Middle frontal gyrus (tissue), 1 donor: ENCODE measurements around the gene PLCB1.
"Not testable (repeated sequence)": the region's sequence is repeated elsewhere in the genome, so short reads cannot be mapped to it uniquely, and the experiment has no call there.

Source experiments
- DNase-seq: peaks from one replicate; pipeline ENCODE4 v3.0.0-alpha.2; 2015; ENCODE audit warnings: low spot score; ENCODE audit errors: extremely low spot score

The PLCB1 gene

GRCh38 chr20:8366303-8366923 lies 234.3 kb downstream of the PLCB1 start:
- DNase-seq: no peak

DNA sequence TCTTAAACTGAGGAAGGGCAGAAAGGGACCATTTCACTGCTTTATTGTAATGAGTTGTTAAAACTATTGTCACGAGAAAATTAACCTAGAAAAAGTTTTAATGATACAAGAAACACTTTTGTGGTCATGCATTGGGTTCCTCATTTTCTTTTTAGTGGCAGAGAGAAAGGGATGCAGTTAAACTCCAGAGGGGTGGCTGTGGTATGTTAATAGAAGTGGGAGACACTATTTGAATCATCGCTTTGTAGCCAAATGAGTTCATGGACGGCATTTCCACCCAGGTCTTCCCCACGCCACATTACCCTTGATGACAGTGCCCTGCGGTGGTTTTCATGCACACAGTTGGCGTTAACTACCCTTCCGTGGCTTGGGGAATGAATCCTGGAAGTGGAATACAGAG lies 235.6 kb downstream of the PLCB1 start:
- no peak for DNase-seq

- no peak for DNase-seq
These were observed 236.6 kb downstream of the PLCB1 start for GRCh38 chr20:8368670-8369069.

DNA sequence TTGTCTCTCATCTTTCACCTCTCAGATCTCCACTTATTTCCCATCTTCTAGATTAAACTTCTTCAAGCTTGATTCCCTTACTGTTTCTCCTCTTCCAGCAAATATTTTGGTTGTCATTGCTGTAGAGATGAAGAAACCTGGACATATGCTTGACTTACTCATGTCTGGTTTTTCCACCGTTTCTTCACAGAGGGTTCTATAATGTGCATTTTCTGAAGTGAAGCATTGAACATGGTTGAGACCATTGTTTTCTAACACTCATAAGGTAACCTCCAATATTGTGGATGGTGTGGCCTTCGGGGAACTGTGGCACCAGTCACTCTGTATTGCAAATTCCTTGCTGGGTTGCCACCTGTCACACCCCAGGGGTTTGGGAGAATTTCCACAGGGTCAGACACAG lies 237.2 kb downstream of the PLCB1 start:
- no peak for DNase-seq

GRCh38 chr20:8370774-8371173 lies 238.7 kb downstream of the PLCB1 start:
- DNase-seq: no peak

DNA sequence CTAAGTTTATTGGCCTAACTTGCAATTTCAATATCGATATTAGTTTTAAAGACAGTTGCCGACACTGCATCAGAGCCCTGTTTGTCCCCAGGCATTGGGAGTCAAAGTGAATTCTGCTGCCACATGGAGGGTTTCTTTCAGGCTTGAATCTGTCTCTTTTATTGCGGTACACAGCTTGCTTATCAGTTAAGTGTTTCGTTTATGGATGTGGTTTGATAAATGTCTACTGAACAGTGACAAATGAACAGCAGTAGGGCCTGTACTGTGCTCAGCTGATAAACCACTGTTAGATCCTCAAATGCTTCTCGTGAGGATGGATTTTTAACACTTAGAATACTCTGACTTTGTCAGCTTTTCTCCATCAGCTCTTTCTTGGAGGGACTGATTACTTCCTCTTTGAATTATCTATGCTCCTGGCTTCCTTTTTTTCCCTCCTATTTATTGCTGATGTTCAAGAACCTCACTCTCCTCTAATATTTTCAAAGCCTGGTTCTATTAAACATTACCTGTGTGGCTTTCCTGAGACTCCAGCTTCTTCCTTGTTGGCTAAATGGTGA lies 240.8 kb downstream of the PLCB1 start:
- DNase-seq: no peak

DNA sequence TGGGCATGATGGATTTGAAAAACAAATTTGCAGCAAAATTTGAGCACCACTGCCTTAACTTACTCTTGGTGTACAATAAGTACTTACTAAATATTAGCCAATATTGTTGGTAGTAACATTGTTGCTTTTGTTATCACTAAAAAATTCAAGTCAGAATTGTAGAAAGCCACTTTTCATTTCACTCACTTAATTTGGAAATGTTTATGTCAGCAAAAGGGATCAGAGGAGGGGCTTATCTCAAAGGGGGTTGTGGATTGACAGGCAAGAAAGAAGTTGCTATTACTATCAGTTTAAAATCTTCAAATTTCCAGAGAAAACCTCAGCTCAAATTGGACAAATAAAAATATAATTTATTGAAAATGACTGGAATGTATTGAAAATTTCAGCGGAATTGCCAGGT lies 241.5 kb downstream of the PLCB1 start:
- DNase-seq: no peak

DNA sequence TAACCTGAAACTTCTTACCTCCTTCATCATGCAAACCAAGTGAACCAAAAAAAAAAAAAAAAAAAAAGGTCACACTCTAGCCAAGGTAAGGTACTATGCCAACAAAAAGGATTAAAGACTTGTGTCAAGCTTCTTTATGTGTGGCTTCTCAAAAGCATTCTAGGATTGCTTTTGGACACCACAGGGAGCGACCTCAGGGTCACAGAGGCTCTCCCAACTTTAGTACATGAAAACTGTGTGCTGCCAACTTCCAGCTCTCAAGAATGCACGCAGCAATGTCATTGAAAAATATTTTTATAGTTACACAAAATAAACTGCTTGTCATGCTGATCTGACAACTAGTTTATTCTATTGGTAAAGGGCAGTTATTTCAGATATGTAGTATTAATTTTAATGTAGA lies 243.8 kb downstream of the PLCB1 start:
- DNase-seq: no peak

GRCh38 chr20:8376940-8377339 lies 244.9 kb downstream of the PLCB1 start:
- DNase-seq: no peak

- not testable (repeated sequence) for DNase-seq
These were observed 247.1 kb downstream of the PLCB1 start for GRCh38 chr20:8379125-8379524.

DNA sequence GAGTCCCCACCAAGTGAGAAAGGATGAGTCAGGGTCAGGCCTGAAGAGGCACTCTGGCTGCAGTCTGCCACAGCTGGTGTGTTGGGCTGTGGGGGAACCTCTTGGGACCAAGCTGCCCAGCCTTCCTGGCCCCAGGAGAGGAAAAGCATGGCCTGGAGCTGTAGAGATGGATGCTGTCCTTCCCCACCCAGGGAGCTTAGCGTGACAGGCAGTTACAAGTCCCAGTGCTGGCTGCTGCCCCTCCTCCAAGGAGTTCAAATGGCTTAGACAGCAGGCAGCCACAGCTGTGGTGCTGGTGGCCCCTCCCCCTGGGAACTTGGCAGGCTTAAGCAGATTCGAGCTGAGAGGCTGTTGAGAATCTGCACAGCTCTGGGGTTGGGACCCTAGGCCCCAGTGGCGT lies 253.2 kb downstream of the PLCB1 start:
- no peak for DNase-seq

DNA sequence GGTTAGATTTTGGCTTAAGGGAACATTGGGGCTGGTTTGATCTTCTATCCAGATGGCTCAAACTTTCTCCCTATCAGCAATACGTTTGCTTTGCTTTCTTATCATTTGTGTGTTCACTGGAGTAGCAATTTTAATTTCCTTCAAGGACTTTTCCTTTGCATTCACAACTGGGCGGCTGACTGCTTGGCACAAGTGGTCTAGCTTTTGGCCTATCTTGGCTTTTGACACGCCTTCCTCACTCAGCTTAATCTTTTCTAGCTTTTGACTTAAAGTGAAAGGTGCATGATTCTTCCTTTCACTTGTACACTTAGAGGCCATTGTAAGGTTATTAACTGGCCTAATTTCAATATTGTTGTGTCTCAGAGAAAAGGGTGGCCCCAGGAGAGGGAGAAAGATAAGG lies 254.9 kb downstream of the PLCB1 start:
- DNase-seq: no peak

- no peak for DNase-seq
These were observed 256.1 kb downstream of the PLCB1 start for GRCh38 chr20:8388141-8388540.

GRCh38 chr20:8388707-8389106 lies 256.6 kb downstream of the PLCB1 start:
- DNase-seq: no peak

GRCh38 chr20:8389381-8390036 lies 257.4 kb downstream of the PLCB1 start:
- peak; percentile 58 for DNase-seq

- DNase-seq: no peak
These were observed 258.0 kb downstream of the PLCB1 start for GRCh38 chr20:8390037-8390433.

GRCh38 chr20:8390500-8390899 lies 258.4 kb downstream of the PLCB1 start:
- no peak for DNase-seq

DNA sequence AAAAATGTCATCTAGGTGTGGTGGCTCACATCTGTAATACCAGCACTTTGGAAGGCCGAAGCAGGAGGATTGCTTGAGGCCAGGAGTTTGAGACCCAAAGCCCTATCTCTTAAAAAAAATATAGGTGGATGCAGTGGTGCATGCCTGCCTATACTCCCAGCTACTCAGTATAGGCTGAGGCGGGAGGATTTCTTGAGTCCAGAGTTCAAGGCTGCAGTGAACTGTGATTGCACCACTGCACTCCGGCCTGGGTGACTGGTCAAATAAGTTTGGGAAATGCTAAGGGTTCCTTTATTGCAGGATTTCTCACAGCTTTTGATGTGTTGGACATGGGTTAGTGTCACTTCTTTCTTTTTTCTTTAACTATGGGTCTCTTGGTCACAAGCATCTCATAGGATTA lies 261.3 kb downstream of the PLCB1 start:
- DNase-seq: no peak

DNA sequence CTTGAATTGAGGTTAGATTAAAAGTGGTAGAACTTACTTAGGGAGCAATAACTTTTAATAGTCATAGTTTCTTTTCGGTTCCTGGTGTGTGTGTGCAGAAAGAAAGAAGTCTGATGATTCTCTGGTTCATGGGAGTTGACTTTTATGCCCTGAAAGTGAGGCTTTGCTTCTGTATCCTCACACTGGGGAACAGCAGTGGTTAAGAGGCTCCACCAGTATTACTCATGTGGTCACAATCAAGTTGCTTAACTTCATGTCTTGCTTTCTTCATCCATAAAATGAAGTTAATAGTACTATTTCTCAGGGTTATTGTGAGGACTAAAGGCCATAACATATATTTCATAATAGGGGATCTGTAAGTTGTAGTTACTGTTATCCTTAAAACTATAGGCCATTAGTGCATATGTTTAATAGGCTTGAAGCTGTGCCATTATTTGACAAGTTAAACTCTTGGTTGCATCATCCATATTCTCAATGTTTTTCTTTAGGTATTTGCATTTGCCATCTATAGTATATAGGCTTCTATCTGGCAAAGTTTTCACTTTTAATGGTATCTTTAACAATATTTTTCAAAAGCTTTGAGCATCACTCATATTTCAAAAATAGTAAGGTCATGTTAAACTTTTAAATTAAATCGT lies 262.4 kb downstream of the PLCB1 start:
- DNase-seq: no peak

GRCh38 chr20:8395956-8396355 lies 263.9 kb downstream of the PLCB1 start:
- no peak for DNase-seq

GRCh38 chr20:8398263-8399051 lies 266.4 kb downstream of the PLCB1 start:
- DNase-seq: no peak

GRCh38 chr20:8399947-8400346 lies 267.9 kb downstream of the PLCB1 start:
- no peak for DNase-seq
